ENCODE results near the gene SS18L1. TPM values are rescaled to one million over a fixed set of nuclear protein-coding genes. Genes with fewer than 3 reads are reported as not detected.

The SS18L1 gene
- total RNA-seq, 1 experiment from 2014 or later = 21.6 TPM

DNA sequence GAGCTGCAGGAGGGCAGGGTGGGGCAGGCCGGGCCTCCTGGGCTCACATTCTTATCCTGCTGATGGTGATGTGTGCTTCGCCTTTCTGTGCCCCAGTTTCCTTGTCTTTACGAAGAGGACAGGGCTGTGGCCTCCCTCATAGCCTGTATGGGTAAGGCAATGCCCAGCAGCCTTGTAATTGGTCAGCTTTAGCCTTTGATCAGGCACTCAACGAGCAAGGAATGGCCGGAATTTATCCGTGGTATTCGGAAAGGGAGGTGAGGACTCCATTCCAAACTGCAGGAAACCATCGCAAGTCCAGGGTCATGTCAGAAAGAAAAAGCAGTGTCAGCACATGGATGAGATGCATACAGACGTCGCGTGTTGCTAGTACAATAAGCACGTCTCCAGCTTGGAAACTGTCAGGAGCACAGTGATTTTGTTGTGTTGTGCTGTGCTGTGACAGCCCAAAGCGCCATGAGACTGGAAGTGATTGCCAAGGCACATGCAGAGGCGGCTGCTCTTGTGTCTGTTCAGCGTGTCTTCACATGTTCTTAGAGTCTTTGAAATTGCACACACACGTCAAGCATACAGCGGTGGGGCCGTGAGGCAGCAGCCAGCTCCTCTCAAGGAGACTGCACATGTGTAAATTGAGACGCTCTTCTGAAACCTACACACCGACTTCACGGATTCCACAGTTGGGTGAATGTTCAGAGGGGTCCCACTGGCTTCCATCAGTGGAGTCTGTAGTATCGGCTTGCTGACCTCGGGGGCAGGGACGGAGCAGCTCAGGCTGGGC is 6.2 kb downstream of the SS18L1 start:
- no TSS peak for BruUV-seq (replicated peaks)
- POLR2A ChIA-PET = no interaction called here

GRCh38 chr20:62150310-62150575 is 6.7 kb downstream of the SS18L1 start:
- no peak overlapping the region for H3K27ac ChIP-seq (ENCODE audit: low read length)
- no peak overlapping the region for H3K4me3 ChIP-seq (ENCODE audit: low read depth in 2 of 2, low read length in 2 of 2)
- H3K9me3 ChIP-seq (ENCODE audit: control insufficient read depth, insufficient read depth, low read depth, low read length) = no peaks in the 10 kb centered on the region
- DNase-seq (ENCODE audit: low read depth, low spot score) = no peak
- no peaks in the 10 kb centered on the region for H3K36me3 ChIP-seq (ENCODE audit: control insufficient read depth, insufficient read depth, low read length)
- no TSS peak for BruUV-seq (replicated peaks)
- CTCF ChIA-PET = interaction anchor here (0.5 kb wide), 1 partner anchor 13 kb away, joined by 3 read pairs; no protein-coding TSS in a partner anchor
- ATAC-seq = no peak
- in situ Hi-C loops (cut with HindIII; ENCODE audit: low pct_unique_long_range_greater_than_20kb, low sequenced_read_pairs) (no loop called here), intact Hi-C loops (cut with micrococcal nuclease; ENCODE audit: unreplicated experiment) (no loop called here)
- H3K27me3 ChIP-seq (ENCODE audit: control insufficient read depth, insufficient read depth, low read length) = no peaks in the 10 kb centered on the region
- H3K4me1 ChIP-seq (ENCODE audit: control insufficient read depth, insufficient read depth, low read length) = peaks cover 13% of the 10 kb centered on the region
- POLR2A ChIA-PET = no interaction called here
- TF ChIP-seq, protein P1, sequence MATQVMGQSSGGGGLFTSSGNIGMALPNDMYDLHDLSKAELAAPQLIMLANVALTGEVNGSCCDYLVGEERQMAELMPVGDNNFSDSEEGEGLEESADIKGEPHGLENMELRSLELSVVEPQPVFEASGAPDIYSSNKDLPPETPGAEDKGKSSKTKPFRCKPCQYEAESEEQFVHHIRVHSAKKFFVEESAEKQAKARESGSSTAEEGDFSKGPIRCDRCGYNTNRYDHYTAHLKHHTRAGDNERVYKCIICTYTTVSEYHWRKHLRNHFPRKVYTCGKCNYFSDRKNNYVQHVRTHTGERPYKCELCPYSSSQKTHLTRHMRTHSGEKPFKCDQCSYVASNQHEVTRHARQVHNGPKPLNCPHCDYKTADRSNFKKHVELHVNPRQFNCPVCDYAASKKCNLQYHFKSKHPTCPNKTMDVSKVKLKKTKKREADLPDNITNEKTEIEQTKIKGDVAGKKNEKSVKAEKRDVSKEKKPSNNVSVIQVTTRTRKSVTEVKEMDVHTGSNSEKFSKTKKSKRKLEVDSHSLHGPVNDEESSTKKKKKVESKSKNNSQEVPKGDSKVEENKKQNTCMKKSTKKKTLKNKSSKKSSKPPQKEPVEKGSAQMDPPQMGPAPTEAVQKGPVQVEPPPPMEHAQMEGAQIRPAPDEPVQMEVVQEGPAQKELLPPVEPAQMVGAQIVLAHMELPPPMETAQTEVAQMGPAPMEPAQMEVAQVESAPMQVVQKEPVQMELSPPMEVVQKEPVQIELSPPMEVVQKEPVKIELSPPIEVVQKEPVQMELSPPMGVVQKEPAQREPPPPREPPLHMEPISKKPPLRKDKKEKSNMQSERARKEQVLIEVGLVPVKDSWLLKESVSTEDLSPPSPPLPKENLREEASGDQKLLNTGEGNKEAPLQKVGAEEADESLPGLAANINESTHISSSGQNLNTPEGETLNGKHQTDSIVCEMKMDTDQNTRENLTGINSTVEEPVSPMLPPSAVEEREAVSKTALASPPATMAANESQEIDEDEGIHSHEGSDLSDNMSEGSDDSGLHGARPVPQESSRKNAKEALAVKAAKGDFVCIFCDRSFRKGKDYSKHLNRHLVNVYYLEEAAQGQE (IDR thresholded peaks at IDR 0.05; ENCODE audit: insufficient read depth in 1 of 2, low read depth in 2 of 2, low read length in 1 of 2) = no peak
- no peak for TF ChIP-seq POLR2AphosphoS5 (IDR thresholded peaks at IDR 0.05; ENCODE audit: low read depth, low read length)
- no peak for TF ChIP-seq SIN3A (IDR thresholded peaks at IDR 0.05; ENCODE audit: borderline replicate concordance, insufficient read depth, low read depth, low read length)
- TF ChIP-seq CTCF (IDR thresholded peaks at IDR 0.05) = no peak
- no peak for TF ChIP-seq TCF7L2 (IDR thresholded peaks at IDR 0.05; ENCODE audit: low read depth, low read length)

More for the DNA sequence above, 6.2 kb downstream of the SS18L1 start:
- ATAC-seq (0 out of 2 replicates have a peak, but pooled peaks have one; percentile 28), DNase-seq (ENCODE audit: low read depth, low spot score) (no peak)
- peaks cover 15% of the 10 kb centered on the region for H3K4me1 ChIP-seq (ENCODE audit: control insufficient read depth, insufficient read depth, low read length)
- H3K9me3 ChIP-seq (ENCODE audit: control insufficient read depth, insufficient read depth, low read depth, low read length) = no peaks in the 10 kb centered on the region
- TF ChIP-seq, protein P1 (IDR thresholded peaks at IDR 0.05; ENCODE audit: insufficient read depth in 1 of 2, low read depth in 2 of 2, low read length in 1 of 2) = no peak
- TF ChIP-seq TCF7L2 (IDR thresholded peaks at IDR 0.05; ENCODE audit: low read depth, low read length) = 0 out of 2 replicates have a peak, but pooled peaks have one; percentile 28
- no peaks in the 10 kb centered on the region for H3K27me3 ChIP-seq (ENCODE audit: control insufficient read depth, insufficient read depth, low read length)
- no peak overlapping the region for H3K4me3 ChIP-seq (ENCODE audit: low read depth in 2 of 2, low read length in 2 of 2)
- intact Hi-C loops (cut with micrococcal nuclease; ENCODE audit: unreplicated experiment) (no loop called here), in situ Hi-C loops (cut with HindIII; ENCODE audit: low pct_unique_long_range_greater_than_20kb, low sequenced_read_pairs) (no loop called here)
- H3K36me3 ChIP-seq (ENCODE audit: control insufficient read depth, insufficient read depth, low read length) = no peaks in the 10 kb centered on the region
- CTCF ChIA-PET = interaction anchor here (0.5 kb wide), 1 partner anchor 13 kb away, joined by 3 read pairs; no protein-coding TSS in a partner anchor
- H3K27ac ChIP-seq (ENCODE audit: low read length) = no peak overlapping the region

Measured in Panc1 (cell line).